Colonic mucosa (tissue), 4 donors: ENCODE results near the gene SENP5. TPM values are rescaled to one million over a fixed set of nuclear protein-coding genes. Genes with fewer than 3 reads are reported as not detected.
A peak's percentile ranks its signal among the peaks of the same experiment; 100 is the strongest.

Source experiments
- DNase-seq: peaks from one replicate; pipeline ENCODE4 v3.0.0-alpha.2; 2020
- H3K27ac ChIP-seq: fragments of 200-600 bp; one replicate; pipeline ENCODE4 v1.8.0; 2021
- H3K27me3 ChIP-seq: fragments of 200-600 bp; one replicate; pipeline ENCODE4 v1.8.0; 2021
- H3K36me3 ChIP-seq: fragments of 200-600 bp; one replicate; pipeline ENCODE4 v1.8.0; 2021
- H3K4me1 ChIP-seq: fragments of 200-600 bp; one replicate; pipeline ENCODE4 v1.8.0; 2021; ENCODE audit warnings: mild to moderate bottlenecking
- H3K4me3 ChIP-seq: fragments of 200-600 bp; one replicate; pipeline ENCODE4 v1.8.0; 2021
- H3K9ac ChIP-seq, 2 donors: one replicate each; pipeline ENCODE4 v1.7.0; 2013; ENCODE audit warnings: control low read depth in 2 of 2, low read depth in 2 of 2, low read length in 2 of 2
- H3K9me3 ChIP-seq: fragments of 200-600 bp; one replicate; pipeline ENCODE4 v1.8.0; 2021
- CTCF ChIP-seq: fragments of 200-600 bp; IDR thresholded peaks from one replicate; pipeline ENCODE4 v1.8.0; 2022; ENCODE audit warnings: antibody characterized with exemption, mild to moderate bottlenecking
- intact Hi-C: fragments of 100-400 bp; cut with DNase I; formaldehyde crosslinking; loops from one replicate; pipeline ENCODE4 v1.14.1; 2022
- total RNA-seq, 2 donors: library from RNA; stranded (reverse); fragmentation: NEBNext Ultra II Directional in 1 of 2; extraction: Animal tissue kit (Norgen Biotek cat#: 25700) in 1 of 2; gene quantifications; one replicate each; pipeline ENCODE4 v1.2.1, GENCODE V29; 2021
- donor health status: healthy.
- donor health status: DM: no; HTN: no; CAD: no.
- donor health status: DM: no; HTN: no; CAD: no.

The SENP5 gene
- total RNA-seq, 2 donors from 2014 or later: 22.0 to 25.0 TPM

DNA sequence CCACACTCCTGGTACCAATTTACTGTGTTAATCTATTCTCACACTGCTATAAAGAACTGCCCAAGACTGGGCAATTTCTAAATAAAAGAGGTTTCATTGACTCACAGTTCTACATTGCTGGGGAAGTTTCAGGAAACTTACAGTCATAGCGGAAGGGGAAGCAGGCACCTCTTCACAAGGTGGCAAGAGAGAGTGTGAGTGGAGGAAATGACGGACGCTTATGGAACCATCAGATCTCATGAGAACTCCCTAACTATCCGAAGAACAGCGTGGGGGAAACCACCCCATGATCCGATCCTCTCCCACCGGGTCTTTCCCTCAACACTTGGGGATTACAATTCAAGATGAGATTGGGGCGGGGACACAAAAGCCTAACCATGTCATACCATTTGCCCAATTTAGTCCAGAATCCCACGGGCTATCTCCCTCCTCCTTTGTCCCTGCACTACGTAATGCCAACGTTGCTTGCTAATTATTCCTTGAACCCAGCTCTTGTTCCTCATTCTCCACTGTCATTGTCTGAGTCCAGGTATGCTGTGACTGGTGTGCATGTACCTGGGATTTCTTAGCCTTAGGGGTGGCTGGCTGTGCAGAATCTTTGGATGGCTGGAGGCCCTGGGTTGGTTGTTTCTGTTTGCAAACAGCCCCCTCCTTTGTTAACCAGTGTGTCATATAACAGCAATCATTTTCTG lies 97.5 kb downstream of the SENP5 start:
- Histone ChIP-seq H3K9me3 (no peaks in the 10 kb centered on the region), H3K36me3 (no peaks in the 10 kb centered on the region), H3K4me3 (peak overlapping the region; percentile 3), H3K4me1 (peaks cover 13% of the 10 kb centered on the region), H3K9ac (no peak overlapping the region), H3K27me3 (no peaks in the 10 kb centered on the region), H3K27ac (peak overlapping the region; percentile 23)
- intact Hi-C loops: no loop called here
- no peak for TF ChIP-seq CTCF
- no peak for DNase-seq

DNA sequence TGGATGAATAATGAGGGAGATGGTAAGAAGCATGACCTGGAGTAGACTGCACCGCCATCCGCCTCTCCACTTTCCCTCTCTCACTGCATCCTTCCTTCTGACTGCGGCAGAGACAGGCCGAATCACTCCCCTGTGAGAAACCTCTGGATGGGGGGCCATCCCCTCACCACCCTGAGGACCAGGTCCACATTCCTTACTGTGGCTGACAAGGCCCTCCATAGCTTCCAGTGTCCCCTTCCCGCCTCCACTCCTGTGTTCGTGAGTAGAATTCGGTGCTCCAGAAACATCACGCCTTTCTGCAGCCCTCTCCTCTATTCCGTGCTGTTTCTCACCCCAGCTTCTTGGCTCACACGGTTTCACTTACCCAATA lies 98.1 kb downstream of the SENP5 start:
- no peak overlapping the region for H3K9ac ChIP-seq
- no peak for TF ChIP-seq CTCF
- peak overlapping the region; percentile 3 for H3K4me3 ChIP-seq
- H3K9me3 ChIP-seq: no peaks in the 10 kb centered on the region
- intact Hi-C loops: no loop called here
- H3K4me1 ChIP-seq: peaks cover 13% of the 10 kb centered on the region
- DNase-seq: no peak
- no peak overlapping the region for H3K27ac ChIP-seq
- no peaks in the 10 kb centered on the region for H3K27me3 ChIP-seq
- no peaks in the 10 kb centered on the region for H3K36me3 ChIP-seq

DNA sequence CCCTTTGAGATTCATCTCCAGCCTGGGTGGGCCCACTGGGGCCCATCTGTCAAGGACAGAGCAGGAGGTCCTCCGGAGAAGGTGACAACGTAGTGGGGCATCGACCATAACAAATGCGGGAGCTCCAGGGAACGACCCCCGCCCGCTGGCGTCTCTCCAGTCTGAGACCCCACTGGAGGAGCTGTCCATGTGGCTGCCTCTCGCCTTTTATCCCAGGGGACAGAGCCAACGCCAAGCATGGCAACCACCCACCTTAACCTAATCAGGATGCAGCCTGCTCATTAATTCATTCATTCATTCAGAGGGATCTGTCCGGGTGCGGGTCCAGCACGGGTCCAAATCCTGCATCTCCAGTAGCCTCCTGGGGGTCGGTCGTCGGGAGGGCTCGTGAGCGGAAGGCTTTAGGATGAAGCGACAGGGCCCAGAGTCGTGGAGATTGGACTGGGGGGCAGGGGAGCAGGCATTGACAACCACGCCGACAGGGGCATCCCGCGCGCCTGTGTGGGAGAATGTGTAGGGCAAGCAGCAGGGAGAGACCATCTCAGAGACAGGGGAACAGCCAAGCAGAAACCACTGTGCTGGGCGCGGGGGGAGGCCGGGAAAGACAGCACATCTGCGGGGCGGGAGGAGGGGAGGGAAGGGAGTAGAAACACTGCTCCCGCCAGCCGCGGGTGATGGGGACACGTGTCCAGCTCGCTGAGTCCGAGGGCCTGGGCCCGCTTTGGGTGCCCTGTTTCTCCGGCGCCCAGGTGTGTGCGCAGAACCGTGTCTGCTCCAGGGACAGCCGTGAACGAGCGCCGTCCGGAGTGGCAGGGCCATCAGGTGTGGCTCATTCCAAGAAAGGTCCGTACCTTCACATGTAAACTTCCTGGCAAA lies 99.0 kb downstream of the SENP5 start:
- Histone ChIP-seq H3K9me3 (no peaks in the 10 kb centered on the region), H3K27ac (no peak overlapping the region), H3K27me3 (no peaks in the 10 kb centered on the region), H3K4me1 (peaks cover 9% of the 10 kb centered on the region), H3K4me3 (peak overlapping the region; percentile 78), H3K9ac (no peak overlapping the region), H3K36me3 (no peaks in the 10 kb centered on the region)
- no peak for TF ChIP-seq CTCF
- intact Hi-C loops: no loop called here
- DNase-seq: no peak

DNA sequence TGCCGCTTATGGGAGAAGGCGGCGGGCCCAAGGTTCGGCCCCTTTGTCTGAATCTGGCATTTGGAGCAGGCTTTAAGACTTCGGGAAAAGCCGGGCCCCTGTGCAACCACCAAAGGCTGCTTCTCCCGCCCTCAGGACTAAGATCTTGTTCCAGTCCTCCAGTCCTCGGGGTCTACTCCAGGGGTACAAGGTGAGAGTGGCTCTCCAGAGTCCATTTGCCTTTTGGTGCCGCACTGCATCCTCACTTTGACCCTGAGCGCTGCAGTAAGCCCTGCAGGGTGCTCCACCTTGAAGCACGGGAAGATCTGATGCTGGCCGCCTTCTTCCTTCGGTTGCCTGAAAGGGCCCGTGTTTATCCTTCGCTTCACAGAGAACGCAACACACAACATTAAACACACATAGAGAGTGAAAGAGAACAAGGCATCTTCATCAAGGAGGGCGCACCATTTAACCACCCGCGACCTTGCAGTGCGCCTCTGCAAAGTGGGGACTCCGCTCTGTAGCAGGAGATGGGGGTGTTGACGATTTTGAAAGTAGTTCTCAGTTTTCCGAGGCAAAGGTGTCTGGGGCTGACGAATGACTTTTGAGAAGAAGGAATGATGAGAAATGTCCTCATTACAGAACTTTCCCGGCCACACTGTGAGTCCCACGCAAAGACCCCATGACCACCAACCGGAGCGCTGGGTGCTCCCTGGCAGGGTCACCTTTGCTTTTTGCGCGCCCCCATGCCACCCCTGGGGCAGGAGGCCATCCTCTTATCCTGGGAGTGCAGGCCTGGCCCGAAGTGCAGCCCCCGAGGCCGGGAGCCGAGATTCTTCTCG lies 99.9 kb downstream of the SENP5 start:
- no peak for DNase-seq
- Histone ChIP-seq H3K4me3 (peak overlapping the region; percentile 78), H3K4me1 (peaks cover 9% of the 10 kb centered on the region), H3K9me3 (no peaks in the 10 kb centered on the region), H3K27me3 (no peaks in the 10 kb centered on the region), H3K9ac (peak overlapping the region; percentile 74 to 89), H3K27ac (peak overlapping the region; percentile 62), H3K36me3 (no peaks in the 10 kb centered on the region)
- intact Hi-C loops: loop anchor here (2.0 kb wide), 1 partner anchor 129 kb away; no protein-coding TSS in a partner anchor
- TF ChIP-seq CTCF: no peak
